NCI-H2196 (cell line): ENCODE results near the gene ZFP1.

Source experiments
- DNase-seq: peaks from one replicate; lab custom pipeline; 2025; ENCODE audit not compliant: unreplicated experiment; lab: John Stamatoyannopoulos, UW

Gene ZFP1

GRCh38 chr16:75147968-75148310, 385 bp upstream of the ZFP1 start:
- no peak for DNase-seq

- no peak for DNase-seq
These were observed 3.5 kb downstream of the ZFP1 start for GRCh38 chr16:75151798-75152197.

GRCh38 chr16:75152635-75153034, 4.3 kb downstream of the ZFP1 start:
- no peak for DNase-seq

- DNase-seq: no peak
These were observed 12.1 kb downstream of the ZFP1 start for GRCh38 chr16:75160386-75160785.

GRCh38 chr16:75169899-75170405, 21.6 kb downstream of the ZFP1 start:
- DNase-seq: no peak

- no peak for DNase-seq
These were observed 24.3 kb downstream of the ZFP1 start for GRCh38 chr16:75172578-75172977.

GRCh38 chr16:75175074-75175473, 26.8 kb downstream of the ZFP1 start:
- DNase-seq: no peak

- DNase-seq: no peak
These were observed 28.6 kb downstream of the ZFP1 start for GRCh38 chr16:75176926-75177325.

- DNase-seq: no peak
These were observed 30.9 kb downstream of the ZFP1 start for GRCh38 chr16:75179208-75179607.

- DNase-seq: no peak
These were observed 33.3 kb downstream of the ZFP1 start for GRCh38 chr16:75181630-75182029.

- DNase-seq: no peak
These were observed 40.6 kb downstream of the ZFP1 start for GRCh38 chr16:75188832-75189477.

- no peak for DNase-seq
These were observed 41.4 kb downstream of the ZFP1 start for GRCh38 chr16:75189638-75190245.

- DNase-seq: no peak
These were observed 44.4 kb downstream of the ZFP1 start for GRCh38 chr16:75192606-75193264.

- no peak for DNase-seq
These were observed 44.9 kb downstream of the ZFP1 start for GRCh38 chr16:75193265-75193650.

GRCh38 chr16:75193730-75194444, 45.6 kb downstream of the ZFP1 start:
- DNase-seq: no peak

GRCh38 chr16:75195811-75196790, 47.8 kb downstream of the ZFP1 start:
- no peak for DNase-seq

- DNase-seq: no peak
These were observed 48.5 kb downstream of the ZFP1 start for GRCh38 chr16:75196836-75197235.

GRCh38 chr16:75197522-75198134, 49.3 kb downstream of the ZFP1 start:
- DNase-seq: no peak

- no peak for DNase-seq
These were observed 49.8 kb downstream of the ZFP1 start for GRCh38 chr16:75198135-75198600.

- no peak for DNase-seq
These were observed 53.8 kb downstream of the ZFP1 start for GRCh38 chr16:75202069-75202590.
